GM20431 (cell line): ENCODE measurements around the gene RGS19.

ENCODE experiments used
- in situ Hi-C: fragments of 300-500 bp; cut with MseI, MboI; formaldehyde crosslinking; loops from one replicate; pipeline ENCODE4 v1.15.0; 2020; ENCODE audit warnings: low sequenced_read_pairs; ENCODE audit not compliant: unreplicated experiment

Gene RGS19

GRCh38 chr20:64038565-64039292 is 40.6 kb downstream of the RGS19 start:
- in situ Hi-C loops, result no loop called here

GRCh38 chr20:64038224-64038564 is 41.1 kb downstream of the RGS19 start:
- in situ Hi-C loops, result no loop called here

- in situ Hi-C loops, result no loop called here
These were observed 41.7 kb downstream of the RGS19 start for GRCh38 chr20:64037498-64038213.

GRCh38 chr20:64037199-64037497 is 42.2 kb downstream of the RGS19 start:
- in situ Hi-C loops, result no loop called here

- in situ Hi-C loops, result no loop called here
These were observed 42.7 kb downstream of the RGS19 start for GRCh38 chr20:64036346-64037198.

- in situ Hi-C loops, result no loop called here
These were observed 43.4 kb downstream of the RGS19 start, which contains the start of gene C20orf204 for GRCh38 chr20:64035933-64036345. Gene C20orf204 (plus strand): TSS chr20:64036182. CDS start chr20:64036324, 142 bp downstream.

GRCh38 chr20:64035066-64035932 is 44.0 kb downstream of the RGS19 start:
- in situ Hi-C loops, result no loop called here

GRCh38 chr20:64033981-64034493 is 45.3 kb downstream of the RGS19 start:
- in situ Hi-C loops, result no loop called here

GRCh38 chr20:64032706-64033624 is 46.4 kb downstream of the RGS19 start:
- in situ Hi-C loops, result no loop called here

- in situ Hi-C loops, result no loop called here
These were observed 47.5 kb downstream of the RGS19 start for GRCh38 chr20:64031822-64032314.

- in situ Hi-C loops, result no loop called here
These were observed 48.8 kb downstream of the RGS19 start for GRCh38 chr20:64030371-64031134.

- in situ Hi-C loops, result no loop called here
These were observed 49.8 kb downstream of the RGS19 start for GRCh38 chr20:64029293-64030117.

- in situ Hi-C loops, result no loop called here
These were observed 51.2 kb downstream of the RGS19 start for GRCh38 chr20:64027981-64028685.

- in situ Hi-C loops, result no loop called here
These were observed 53.4 kb downstream of the RGS19 start for GRCh38 chr20:64025826-64026412.

- in situ Hi-C loops, result no loop called here
These were observed 54.1 kb downstream of the RGS19 start for GRCh38 chr20:64025101-64025825.
